ENCODE results near the gene METTL21C.

DNA sequence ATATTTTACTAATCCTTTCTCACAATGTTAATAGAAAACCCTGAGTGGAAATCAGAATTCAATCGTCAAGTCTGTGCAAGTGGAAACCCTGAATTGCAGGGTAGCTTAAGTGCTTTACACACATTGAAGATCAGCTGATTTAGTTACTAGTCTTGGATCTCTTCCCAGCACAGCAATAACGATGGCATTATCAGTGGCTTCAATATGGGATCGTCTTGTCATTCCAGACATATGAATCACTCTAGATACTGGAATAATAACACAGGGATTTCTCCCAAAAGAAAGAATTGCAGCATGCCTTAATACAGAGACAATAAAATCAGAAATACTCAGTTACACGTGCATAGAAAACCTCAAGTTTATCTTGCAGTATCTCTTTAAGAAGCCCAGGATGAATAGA lies 12.6 kb upstream of the METTL21C start:
- TF ChIP-seq CTCF (conservative IDR thresholded peaks at IDR 0.05; ENCODE audit: low read depth, low read length) (no peak), EZH2 (IDR thresholded peaks at IDR 0.05; ENCODE audit: low read length, unreplicated experiment) (no peak), EZH2phosphoT487 (IDR thresholded peaks at IDR 0.05; ENCODE audit: borderline replicate concordance, low read length) (no peak)

Data from PC-3 (cell line).